Superior temporal gyrus (tissue), 1 donor: ENCODE results near the gene LARP4B.

Source experiments
- DNase-seq: peaks from one replicate; pipeline ENCODE4 v3.0.0-alpha.2; 2016; ENCODE audit errors: extremely low spot score

Gene LARP4B

GRCh38 chr10:924524-924859 is 7.0 kb downstream of the LARP4B start:
- DNase-seq, result no peak

GRCh38 chr10:923844-924523 is 7.5 kb downstream of the LARP4B start:
- no peak for DNase-seq

- no peak for DNase-seq
Measured at GRCh38 chr10:921471-922414, 9.8 kb downstream of the LARP4B start.

- no peak for DNase-seq
Measured at GRCh38 chr10:920450-920849, 11.1 kb downstream of the LARP4B start.

- no peak for DNase-seq
Measured at GRCh38 chr10:919481-919880, 12.0 kb downstream of the LARP4B start.

- DNase-seq, result no peak
Measured at GRCh38 chr10:917999-918398, 13.5 kb downstream of the LARP4B start.

GRCh38 chr10:917416-917720 is 14.1 kb downstream of the LARP4B start:
- DNase-seq, result no peak

GRCh38 chr10:916716-917415 is 14.6 kb downstream of the LARP4B start:
- DNase-seq, result no peak

GRCh38 chr10:909831-910230 is 21.7 kb downstream of the LARP4B start:
- DNase-seq, result no peak

- DNase-seq, result no peak
Measured at GRCh38 chr10:905972-906371, 25.5 kb downstream of the LARP4B start.

- DNase-seq, result no peak
Measured at GRCh38 chr10:905503-905902, 26.0 kb downstream of the LARP4B start.

GRCh38 chr10:904403-904802 is 27.1 kb downstream of the LARP4B start:
- DNase-seq, result no peak

- DNase-seq, result no peak
Measured at GRCh38 chr10:898141-898540, 33.4 kb downstream of the LARP4B start.

- DNase-seq, result no peak
Measured at GRCh38 chr10:896982-897381, 34.5 kb downstream of the LARP4B start.

GRCh38 chr10:895324-895723 is 36.2 kb downstream of the LARP4B start:
- no peak for DNase-seq

- DNase-seq, result no peak
Measured at GRCh38 chr10:878895-879294, 52.6 kb downstream of the LARP4B start.

- peak; percentile 34 for DNase-seq
Measured at GRCh38 chr10:878333-878759, 53.2 kb downstream of the LARP4B start.

- DNase-seq, result no peak
Measured at GRCh38 chr10:876438-876837, 55.1 kb downstream of the LARP4B start.

- DNase-seq, result no peak
Measured at GRCh38 chr10:873020-873419, 58.5 kb downstream of the LARP4B start.

GRCh38 chr10:871951-872403 is 59.5 kb downstream of the LARP4B start:
- DNase-seq, result no peak

- no peak for DNase-seq
Measured at GRCh38 chr10:870564-871166, 60.8 kb downstream of the LARP4B start.

GRCh38 chr10:869171-869570 is 62.3 kb downstream of the LARP4B start:
- DNase-seq, result no peak
